ENCODE data around the gene TMEM200C. TPM values are rescaled to one million over a fixed set of nuclear protein-coding genes. Genes with fewer than 3 reads are reported as not detected.

The TMEM200C gene
- total RNA-seq, 2 donors from 2014 or later, result not detected

- ATAC-seq (ENCODE audit: insufficient number of reproducible peaks, low FRiP score, low read depth), result no peak
- TF ChIP-seq, protein P1, sequence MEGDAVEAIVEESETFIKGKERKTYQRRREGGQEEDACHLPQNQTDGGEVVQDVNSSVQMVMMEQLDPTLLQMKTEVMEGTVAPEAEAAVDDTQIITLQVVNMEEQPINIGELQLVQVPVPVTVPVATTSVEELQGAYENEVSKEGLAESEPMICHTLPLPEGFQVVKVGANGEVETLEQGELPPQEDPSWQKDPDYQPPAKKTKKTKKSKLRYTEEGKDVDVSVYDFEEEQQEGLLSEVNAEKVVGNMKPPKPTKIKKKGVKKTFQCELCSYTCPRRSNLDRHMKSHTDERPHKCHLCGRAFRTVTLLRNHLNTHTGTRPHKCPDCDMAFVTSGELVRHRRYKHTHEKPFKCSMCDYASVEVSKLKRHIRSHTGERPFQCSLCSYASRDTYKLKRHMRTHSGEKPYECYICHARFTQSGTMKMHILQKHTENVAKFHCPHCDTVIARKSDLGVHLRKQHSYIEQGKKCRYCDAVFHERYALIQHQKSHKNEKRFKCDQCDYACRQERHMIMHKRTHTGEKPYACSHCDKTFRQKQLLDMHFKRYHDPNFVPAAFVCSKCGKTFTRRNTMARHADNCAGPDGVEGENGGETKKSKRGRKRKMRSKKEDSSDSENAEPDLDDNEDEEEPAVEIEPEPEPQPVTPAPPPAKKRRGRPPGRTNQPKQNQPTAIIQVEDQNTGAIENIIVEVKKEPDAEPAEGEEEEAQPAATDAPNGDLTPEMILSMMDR (IDR thresholded peaks at IDR 0.05), result no peak
- no peak for DNase-seq (ENCODE audit: low spot score)
Observed at GRCh38 chr18:5839102-5839501, 56.2 kb downstream of the TMEM200C start.

More at GRCh38 chr18:5839102-5839501, 56.2 kb downstream of the TMEM200C start:
- Histone ChIP-seq H3K4me1 (ENCODE audit: control insufficient read depth in 1 of 2, low read depth in 2 of 2) (no peaks in the 10 kb centered on the region), H3K9me3 (no peaks in the 10 kb centered on the region), H3K4me3 (no peak overlapping the region), H3K27me3 (replicated peaks; ENCODE audit: insufficient read depth) (no peaks in the 10 kb centered on the region), H3K27ac (no peak overlapping the region), H3K36me3 (no peaks in the 10 kb centered on the region)

Data from thoracic aorta (tissue), 2 donors.